SK-N-SH (cell line): ENCODE measurements around the gene MDM1. TPM values are rescaled to one million over a fixed set of nuclear protein-coding genes. Genes with fewer than 3 reads are reported as not detected.

ENCODE experiments used
- CTCF ChIA-PET: fragments of 300-600, 350-600 bp; formaldehyde crosslinking; extraction: SDS; loops from one replicate; lab custom pipeline; 2021; lab: Yijun Ruan, JAX
- POLR2A ChIA-PET: fragments of 350-600 bp; sonication (Branson Sonifier 250); formaldehyde crosslinking; extraction: SDS; loops from one replicate; lab custom pipeline; 2020; ENCODE audit warnings: antibody characterized with exemption, inconsistent platforms; lab: Yijun Ruan, JAX
- DNase-seq: peaks from one replicate; pipeline ENCODE4 v3.0.0; 2012
- H2AFZ ChIP-seq: fragments of 200-600 bp; sonication (generic); 2 replicates; pipeline ENCODE4 v1.8.1; 2016; ENCODE audit warnings: antibody characterized with exemption, mild to moderate bottlenecking, low read depth
- H3F3A ChIP-seq: fragments of 200-600 bp; sonication (generic); replicated peaks from 2 replicates; pipeline ENCODE3; 2016; ENCODE audit warnings: antibody characterized with exemption, mild to moderate bottlenecking; ENCODE audit not compliant: insufficient read depth
- H3K27ac ChIP-seq, 2 experiments: fragments of 200-500 bp in 1 of 2; fragments of 200-600 bp in 1 of 2; sonication (Bioruptor generic) in 1 of 2; sonication (generic), shearing (Covaris generic) in 1 of 2; 2 replicates each; pipeline versions ENCODE4 v1.5.1 to v1.6.1; 2014 to 2016; ENCODE audit warnings: low read depth in 2 of 2, inconsistent platforms in 1 of 2, low read length in 1 of 2, mild to moderate bottlenecking in 1 of 2, mixed read lengths in 1 of 2
- H3K27me3 ChIP-seq: fragments of 200-600 bp; sonication (generic), shearing (Covaris generic); 2 replicates; pipeline ENCODE4 v1.6.1; 2016; ENCODE audit warnings: mixed run types; ENCODE audit not compliant: insufficient read depth
- H3K36me3 ChIP-seq, 2 experiments: fragments of 200-500 bp in 1 of 2; fragments of 200-600 bp in 1 of 2; sonication (Bioruptor generic) in 1 of 2; sonication (generic) in 1 of 2; replicated peaks in 1 of 2; 2 replicates each; pipeline versions ENCODE3 to v1.5.1; 2014 to 2016; ENCODE audit warnings: low read length in 1 of 2, mild to moderate bottlenecking in 1 of 2; ENCODE audit not compliant: insufficient read depth in 2 of 2, control insufficient read depth in 1 of 2
- H3K4me1 ChIP-seq, 2 experiments: fragments of 200-500 bp in 1 of 2; fragments of 200-600 bp in 1 of 2; sonication (Bioruptor generic) in 1 of 2; sonication (generic), shearing (Covaris generic) in 1 of 2; 2 replicates each; pipeline versions ENCODE4 v1.5.1 to v1.6.1; 2014 to 2016; ENCODE audit warnings: low read depth in 1 of 2, low read length in 1 of 2, mixed run types in 1 of 2; ENCODE audit not compliant: insufficient read depth in 2 of 2, control insufficient read depth in 1 of 2
- H3K4me2 ChIP-seq: fragments of 200-600 bp; sonication (generic), shearing (Covaris generic); 2 replicates; pipeline ENCODE4 v1.6.1; 2017; ENCODE audit warnings: mixed run types
- H3K4me3 ChIP-seq, 2 experiments: fragments of 200-500 bp in 1 of 2; fragments of 200-600 bp in 1 of 2; sonication (Bioruptor generic) in 1 of 2; sonication (generic), shearing (Covaris generic) in 1 of 2; 2 replicates each; pipeline versions ENCODE4 v1.5.1 to v1.8.1; 2014 to 2016; ENCODE audit warnings: low read depth in 2 of 2, inconsistent platforms in 1 of 2, low read length in 1 of 2, mild to moderate bottlenecking in 1 of 2, mixed read lengths in 1 of 2, moderate library complexity in 1 of 2
- H3K79me2 ChIP-seq: fragments of 200-600 bp; sonication (generic); 2 replicates; pipeline ENCODE4 v1.8.1; 2017; ENCODE audit warnings: mild to moderate bottlenecking; ENCODE audit not compliant: insufficient read depth
- H3K9ac ChIP-seq: fragments of 200-600 bp; sonication (generic); 2 replicates; pipeline ENCODE4 v1.6.1; 2017; ENCODE audit warnings: mixed run types
- H3K9me2 ChIP-seq: fragments of 200-600 bp; sonication (generic); 2 replicates; pipeline ENCODE4 v1.6.1; 2017; ENCODE audit warnings: mixed run types
- H3K9me3 ChIP-seq: fragments of 200-600 bp; sonication (generic); 2 replicates; pipeline ENCODE4 v1.6.1; 2017; ENCODE audit warnings: mixed run types, mild to moderate bottlenecking, moderate library complexity
- H4K20me1 ChIP-seq: fragments of 200-600 bp; sonication (generic); 2 replicates; pipeline ENCODE4 v1.6.1; 2017; ENCODE audit warnings: mild to moderate bottlenecking, mixed run types; ENCODE audit not compliant: insufficient read depth
- CHD2 ChIP-seq: fragments of 150-350 bp; IDR thresholded peaks from 2 replicates; pipeline ENCODE4 v1.6.1; 2018; ENCODE audit warnings: low read length; ENCODE audit not compliant: partially characterized antibody
- EP300 ChIP-seq, 2 experiments: IDR thresholded peaks; 2 replicates each; pipeline versions ENCODE4 v1.4.0 to v1.6.1; 2012; ENCODE audit warnings: borderline replicate concordance in 1 of 2, low read depth in 1 of 2, low read length in 1 of 2
- FOSL2 ChIP-seq: IDR thresholded peaks from 2 replicates; pipeline ENCODE4 v1.4.0; 2012; ENCODE audit warnings: low read depth, mild to moderate bottlenecking, moderate library complexity, borderline replicate concordance
- FOXJ3 ChIP-seq: sonication (generic); formaldehyde crosslinking; IDR thresholded peaks from 2 replicates; pipeline ENCODE4 v1.5.1; 2020; ENCODE audit warnings: mild to moderate bottlenecking, missing genetic modification reagents
- FOXM1 ChIP-seq: IDR thresholded peaks from 2 replicates; pipeline ENCODE4 v1.4.0; 2012; ENCODE audit warnings: low read depth, mild to moderate bottlenecking
- IRF3 ChIP-seq: fragments of 150-350 bp; IDR thresholded peaks from 2 replicates; pipeline ENCODE4 v1.6.1; 2016; ENCODE audit warnings: mild to moderate bottlenecking, low read depth, low read length
- JUND ChIP-seq: IDR thresholded peaks from 2 replicates; pipeline ENCODE4 v1.4.0; 2012
- MXI1 ChIP-seq: IDR thresholded peaks from 2 replicates; pipeline ENCODE4 v1.6.1; 2012; ENCODE audit warnings: mild to moderate bottlenecking, low read depth, low read length, improper control_type of control experiment
- NFIC ChIP-seq: IDR thresholded peaks from 2 replicates; pipeline ENCODE4 v1.4.0; 2012; ENCODE audit warnings: borderline replicate concordance
- POLR2AphosphoS5 ChIP-seq: IDR thresholded peaks from 2 replicates; pipeline ENCODE4 v1.6.1; 2012; ENCODE audit warnings: low read depth, low read length
- USF2 ChIP-seq: fragments of 150-350 bp; IDR thresholded peaks from 2 replicates; pipeline ENCODE4 v1.6.1; 2017; ENCODE audit warnings: antibody characterized with exemption, low read length, low read depth, borderline replicate concordance
- WGBS: methylation state at CpG from one replicate; pipeline ENCODE4 v1.1.6; 2017; ENCODE audit warnings: low lambda C conversion rate; 5-methylcytosine and 5-hydroxymethylcytosine counted together
- polyA plus RNA-seq, 3 experiments: library from polyadenylated mRNA; depleted of rRNA; stranded (reverse); fragments of >200 nt; gene quantifications; 2 replicates each; pipeline ENCODE4 v1.2.3, GENCODE V29; 2012

The MDM1 gene
- polyA plus RNA-seq, 1 of the 3 experiments (the other 2 are of a cell fraction), result 7.4 TPM

GRCh38 chr12:68264857-68265256, 67.3 kb downstream of the MDM1 start:
- Histone ChIP-seq H3K79me2 (no peaks in the 10 kb centered on the region), H3K27ac (peak overlapping the region in 1 of 2 experiments; percentile 80; a peak in 2 of 4 replicates), H3K4me2 (0 out of 2 replicates have a peak overlapping the region, but pooled peaks have one; percentile 9), H3K9me2 (no peaks in the 10 kb centered on the region), H3K27me3 (no peaks in the 10 kb centered on the region)
- TF ChIP-seq FOXJ3 (CRISPR knock-in tag) (no peak), FOSL2 (0 out of 2 replicates have a peak, but pooled peaks have one; percentile 8), EP300 (IDR thresholded peaks at IDR 0.05; ENCODE audit: borderline replicate concordance in 1 of 2, low read depth in 1 of 2, low read length in 1 of 2) (peak in 1 of 2 experiments; percentile 26; a peak in 1 of 4 replicates), JUND (0 out of 2 replicates have a peak, but pooled peaks have one; percentile 8)
- TF ChIP-seq, all 33 proteins: peak for 3
- no peaks in the 10 kb centered on the region for H4K20me1 ChIP-seq
- H3K4me3 ChIP-seq, result no peak overlapping the region
- no peak for DNase-seq
- no peak overlapping the region for H3K9ac ChIP-seq
- CTCF ChIA-PET, result interaction anchor here (1.5 kb wide), 1 partner anchor 41 kb away, joined by 3 read pairs; no protein-coding TSS in a partner anchor
- no peaks in the 10 kb centered on the region for H3K9me3 ChIP-seq
- H3K36me3 ChIP-seq, result no peaks in the 10 kb centered on the region
- no peak overlapping the region; the same call in 1 of the 2 replicates for H2AFZ ChIP-seq
- H3F3A ChIP-seq, result peaks cover 27% of the 10 kb centered on the region
- H3K4me1 ChIP-seq, result peaks cover 0 to 27% of the 10 kb centered on the region in 2 experiments; a peak in 1 of 4 replicates
- POLR2A ChIA-PET, result no interaction called here
- WGBS, result 84% methylated on average over 2 of the region's 2 CpGs

GRCh38 chr12:68264158-68264855, 67.9 kb downstream of the MDM1 start:
- 83% methylated on average over 7 of the region's 7 CpGs for WGBS
- H3K9me2 ChIP-seq, result no peaks in the 10 kb centered on the region
- H3K27me3 ChIP-seq, result no peaks in the 10 kb centered on the region
- H3K27ac ChIP-seq, result peak overlapping the region in 1 of 2 experiments; percentile 80; a peak in 2 of 4 replicates
- H3F3A ChIP-seq, result peaks cover 29% of the 10 kb centered on the region
- no peaks in the 10 kb centered on the region for H3K9me3 ChIP-seq
- ChIA-PET CTCF (interaction anchor here (1.5 kb wide), 1 partner anchor 41 kb away, joined by 3 read pairs; no protein-coding TSS in a partner anchor), POLR2A (no interaction called here)
- peaks cover 0 to 33% of the 10 kb centered on the region in 2 experiments; a peak in 1 of 4 replicates for H3K4me1 ChIP-seq
- H3K4me3 ChIP-seq, result no peak overlapping the region
- H2AFZ ChIP-seq, result no peak overlapping the region
- no peak overlapping the region for H3K9ac ChIP-seq
- 0 out of 2 replicates have a peak overlapping the region, but pooled peaks have one; percentile 9 for H3K4me2 ChIP-seq
- H4K20me1 ChIP-seq, result no peaks in the 10 kb centered on the region
- no peaks in the 10 kb centered on the region for H3K79me2 ChIP-seq
- no peaks in the 10 kb centered on the region for H3K36me3 ChIP-seq
- DNase-seq, result no peak
- TF ChIP-seq NFIC (no peak), POLR2AphosphoS5 (no peak), FOXM1 (no peak), MXI1 (no peak), IRF3 (no peak), USF2 (no peak), FOSL2 (no peak), CHD2 (no peak), FOXJ3 (CRISPR knock-in tag) (no peak)
